Nephron progenitor cell (in vitro differentiated cells): Measurements from ENCODE around the gene CYB5A.

Experiments
- DNase-seq: peaks from one replicate; pipeline ENCODE4 v3.0.0; 2021
- H3K27ac Mint-ChIP-seq: 2 replicates; pipeline ENCODE4 v1.8.0; 2021; ENCODE audit warnings: mild to moderate bottlenecking, moderate library complexity, mixed read lengths
- H3K27me3 Mint-ChIP-seq: 2 replicates; pipeline ENCODE4 v1.8.0; 2021; ENCODE audit warnings: mild to moderate bottlenecking, low read depth, mixed read lengths; ENCODE audit not compliant: poor library complexity
- H3K36me3 Mint-ChIP-seq: 2 replicates; pipeline ENCODE4 v1.8.0; 2021; ENCODE audit warnings: low read depth, mixed read lengths
- H3K4me1 Mint-ChIP-seq: 2 replicates; pipeline ENCODE4 v1.8.0; 2021; ENCODE audit warnings: mixed read lengths
- H3K4me3 Mint-ChIP-seq: 2 replicates; pipeline ENCODE4 v1.8.0; 2021; ENCODE audit warnings: mild to moderate bottlenecking, moderate library complexity, mixed read lengths
- H3K9me3 Mint-ChIP-seq: 2 replicates; pipeline ENCODE4 v1.8.0; 2021; ENCODE audit warnings: mild to moderate bottlenecking, moderate library complexity, mixed read lengths
- CTCF ChIP-seq: fragments of 200-600 bp; sonication (generic); IDR thresholded peaks from 2 replicates; pipeline ENCODE4 v1.5.0; 2021; ENCODE audit warnings: antibody characterized with exemption

The CYB5A gene

GRCh38 chr18:74228312-74228711 lies 63.5 kb downstream of the CYB5A start:
- H3K27ac Mint-ChIP-seq, result no peak overlapping the region

GRCh38 chr18:74226666-74227065 lies 65.1 kb downstream of the CYB5A start:
- H3K27ac Mint-ChIP-seq, result no peak overlapping the region
- DNase-seq, result no peak
- no peaks in the 10 kb centered on the region for H3K27me3 Mint-ChIP-seq
- no peak overlapping the region for H3K4me3 Mint-ChIP-seq
- no peaks in the 10 kb centered on the region for H3K9me3 Mint-ChIP-seq
- no peaks in the 10 kb centered on the region for H3K36me3 Mint-ChIP-seq
- H3K4me1 Mint-ChIP-seq, result peaks cover 10% of the 10 kb centered on the region
- TF ChIP-seq CTCF, result no peak

More at GRCh38 chr18:74228312-74228711, 63.5 kb downstream of the CYB5A start:
- H3K4me3 Mint-ChIP-seq, result no peak overlapping the region
- no peaks in the 10 kb centered on the region for H3K27me3 Mint-ChIP-seq
- DNase-seq, result no peak
- no peaks in the 10 kb centered on the region for H3K9me3 Mint-ChIP-seq
- H3K36me3 Mint-ChIP-seq, result no peaks in the 10 kb centered on the region
- TF ChIP-seq CTCF, result no peak
- peaks cover 10% of the 10 kb centered on the region for H3K4me1 Mint-ChIP-seq

- Mint-ChIP-seq H3K27ac (no peak overlapping the region), H3K36me3 (no peaks in the 10 kb centered on the region), H3K4me3 (no peak overlapping the region), H3K27me3 (no peaks in the 10 kb centered on the region), H3K9me3 (no peaks in the 10 kb centered on the region), H3K4me1 (peaks cover 10% of the 10 kb centered on the region)
- no peak for DNase-seq
- TF ChIP-seq CTCF, result no peak
Measured at GRCh38 chr18:74226156-74226555, 65.6 kb downstream of the CYB5A start.

GRCh38 chr18:74225193-74225840 lies 66.4 kb downstream of the CYB5A start:
- no peak overlapping the region for H3K4me3 Mint-ChIP-seq
- TF ChIP-seq CTCF, result no peak
- H3K27me3 Mint-ChIP-seq, result peaks cover 2% of the 10 kb centered on the region
- no peak overlapping the region for H3K27ac Mint-ChIP-seq
- H3K9me3 Mint-ChIP-seq, result no peaks in the 10 kb centered on the region
- H3K4me1 Mint-ChIP-seq, result peaks cover 10% of the 10 kb centered on the region
- H3K36me3 Mint-ChIP-seq, result no peaks in the 10 kb centered on the region
- no peak for DNase-seq

- Mint-ChIP-seq H3K4me1 (peaks cover 10% of the 10 kb centered on the region), H3K27ac (no peak overlapping the region), H3K27me3 (peaks cover 3% of the 10 kb centered on the region), H3K4me3 (no peak overlapping the region), H3K9me3 (no peaks in the 10 kb centered on the region), H3K36me3 (no peaks in the 10 kb centered on the region)
- no peak for TF ChIP-seq CTCF
- DNase-seq, result no peak
Measured at GRCh38 chr18:74222710-74223494, 68.9 kb downstream of the CYB5A start.
